SK-N-MC (cell line): Measurements from ENCODE around the gene CCNT2.

ENCODE experiments used
- EZH2 ChIP-seq: fragments of 200-600 bp; sonication (generic); IDR thresholded peaks from one replicate; pipeline ENCODE4 v1.6.1; 2017; ENCODE audit warnings: antibody characterized with exemption
- POLR2AphosphoS5 ChIP-seq: IDR thresholded peaks from 2 replicates; pipeline ENCODE4 v1.6.1; 2012; ENCODE audit warnings: mild to moderate bottlenecking, low read depth, low read length, borderline replicate concordance

GRCh38 chr2:134900151-134900550, 18.5 kb upstream of the CCNT2 start:
- TF ChIP-seq POLR2AphosphoS5 (no peak), EZH2 (no peak)
